Endothelial cell (in vitro differentiated cells): ENCODE measurements around the gene ICE1. TPM values are rescaled to one million over a fixed set of nuclear protein-coding genes. Genes with fewer than 3 reads are reported as not detected.
"Not testable (repeated sequence)": the region's sequence is repeated elsewhere in the genome, so short reads cannot be mapped to it uniquely, and the experiment has no call there.

Source experiments
- DNase-seq: peaks from one replicate; pipeline ENCODE4 v3.0.0; 2021; ENCODE audit warnings: low spot score
- H3K27ac Mint-ChIP-seq: one replicate; pipeline ENCODE4 v1.8.0; 2021; ENCODE audit warnings: mixed read lengths, inconsistent platforms; ENCODE audit not compliant: unreplicated experiment
- H3K27me3 Mint-ChIP-seq: one replicate; pipeline ENCODE4 v1.8.0; 2021; ENCODE audit warnings: mild to moderate bottlenecking, moderate library complexity, mixed read lengths, inconsistent platforms; ENCODE audit not compliant: unreplicated experiment
- H3K36me3 Mint-ChIP-seq: one replicate; pipeline ENCODE4 v1.8.0; 2021; ENCODE audit warnings: mild to moderate bottlenecking, low read depth, mixed read lengths, inconsistent platforms; ENCODE audit not compliant: unreplicated experiment
- H3K4me1 Mint-ChIP-seq: one replicate; pipeline ENCODE4 v1.8.0; 2021; ENCODE audit warnings: mild to moderate bottlenecking, mixed read lengths, inconsistent platforms; ENCODE audit not compliant: unreplicated experiment
- H3K4me3 Mint-ChIP-seq: one replicate; pipeline ENCODE4 v1.8.0; 2021; ENCODE audit warnings: mild to moderate bottlenecking, mixed read lengths, inconsistent platforms; ENCODE audit not compliant: unreplicated experiment
- H3K9me3 Mint-ChIP-seq: one replicate; pipeline ENCODE4 v1.8.0; 2021; ENCODE audit warnings: mixed read lengths, inconsistent platforms; ENCODE audit not compliant: unreplicated experiment
- total RNA-seq: library from RNA; stranded (reverse); fragmentation: NEBNext Ultra II Directional; extraction: Animal tissue kit (Norgen Biotek cat#: 25700); gene quantifications from one replicate; pipeline ENCODE4 v1.2.1, GENCODE V29; 2021; ENCODE audit not compliant: unreplicated experiment
- TF ChIP-seq, protein P1 (sequence below): fragments of 200-600 bp; sonication (generic); IDR thresholded peaks from one replicate; pipeline ENCODE4 v1.5.0; 2021; ENCODE audit warnings: antibody characterized with exemption; ENCODE audit not compliant: unreplicated experiment

The ICE1 gene
- total RNA-seq, 1 donor from 2014 or later = 34.9 TPM

DNA sequence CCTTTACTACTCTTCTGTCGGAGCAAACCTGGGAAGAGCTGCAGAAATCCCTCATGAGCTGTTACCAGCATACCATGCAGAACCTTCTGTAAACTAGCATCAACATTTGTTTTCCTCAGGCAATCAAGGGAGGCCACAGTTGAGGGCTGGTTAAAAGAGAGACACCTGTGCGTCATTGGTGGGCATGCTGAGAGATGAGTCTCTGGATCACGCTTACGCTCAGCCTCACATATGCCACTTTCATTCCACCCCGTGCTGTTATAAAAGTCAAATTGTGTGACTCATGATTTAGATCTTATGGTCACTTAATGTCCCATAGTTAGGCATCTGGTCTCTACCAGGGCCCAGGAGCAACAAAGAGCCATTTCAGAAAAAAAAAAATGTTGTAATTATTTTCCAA lies 18.1 kb upstream of the ICE1 start:
- Mint-ChIP-seq H3K9me3 (no peaks in the 10 kb centered on the region), H3K27me3 (no peaks in the 10 kb centered on the region), H3K4me1 (no peaks in the 10 kb centered on the region), H3K4me3 (no peak overlapping the region), H3K27ac (no peak overlapping the region), H3K36me3 (no peaks in the 10 kb centered on the region)
- TF ChIP-seq, protein P1, sequence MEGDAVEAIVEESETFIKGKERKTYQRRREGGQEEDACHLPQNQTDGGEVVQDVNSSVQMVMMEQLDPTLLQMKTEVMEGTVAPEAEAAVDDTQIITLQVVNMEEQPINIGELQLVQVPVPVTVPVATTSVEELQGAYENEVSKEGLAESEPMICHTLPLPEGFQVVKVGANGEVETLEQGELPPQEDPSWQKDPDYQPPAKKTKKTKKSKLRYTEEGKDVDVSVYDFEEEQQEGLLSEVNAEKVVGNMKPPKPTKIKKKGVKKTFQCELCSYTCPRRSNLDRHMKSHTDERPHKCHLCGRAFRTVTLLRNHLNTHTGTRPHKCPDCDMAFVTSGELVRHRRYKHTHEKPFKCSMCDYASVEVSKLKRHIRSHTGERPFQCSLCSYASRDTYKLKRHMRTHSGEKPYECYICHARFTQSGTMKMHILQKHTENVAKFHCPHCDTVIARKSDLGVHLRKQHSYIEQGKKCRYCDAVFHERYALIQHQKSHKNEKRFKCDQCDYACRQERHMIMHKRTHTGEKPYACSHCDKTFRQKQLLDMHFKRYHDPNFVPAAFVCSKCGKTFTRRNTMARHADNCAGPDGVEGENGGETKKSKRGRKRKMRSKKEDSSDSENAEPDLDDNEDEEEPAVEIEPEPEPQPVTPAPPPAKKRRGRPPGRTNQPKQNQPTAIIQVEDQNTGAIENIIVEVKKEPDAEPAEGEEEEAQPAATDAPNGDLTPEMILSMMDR = no peak
- DNase-seq = no peak

DNA sequence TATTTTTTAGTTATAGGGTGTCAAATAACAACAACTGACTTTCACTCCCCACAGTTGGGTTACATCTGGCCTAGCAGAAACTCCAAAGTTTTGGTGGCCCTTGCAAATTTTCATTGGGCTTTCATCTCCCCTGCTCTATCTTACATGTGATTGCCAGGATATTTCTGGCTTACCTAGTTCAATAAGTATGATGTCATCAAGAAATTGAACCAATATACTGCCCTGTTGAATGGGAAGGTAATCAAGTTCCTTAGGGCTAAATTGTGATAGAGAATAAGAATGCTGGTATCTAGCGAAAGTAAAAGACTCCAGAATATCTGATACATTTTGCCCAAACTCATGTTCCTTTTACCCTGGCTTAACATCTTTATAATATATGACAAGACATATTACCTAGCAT lies 17.0 kb upstream of the ICE1 start:
- no peaks in the 10 kb centered on the region for H3K36me3 Mint-ChIP-seq
- TF ChIP-seq, protein P1 = no peak
- DNase-seq = no peak
- H3K4me3 Mint-ChIP-seq = no peak overlapping the region
- no peaks in the 10 kb centered on the region for H3K4me1 Mint-ChIP-seq
- no peaks in the 10 kb centered on the region for H3K27me3 Mint-ChIP-seq
- no peaks in the 10 kb centered on the region for H3K9me3 Mint-ChIP-seq
- no peak overlapping the region for H3K27ac Mint-ChIP-seq

DNA sequence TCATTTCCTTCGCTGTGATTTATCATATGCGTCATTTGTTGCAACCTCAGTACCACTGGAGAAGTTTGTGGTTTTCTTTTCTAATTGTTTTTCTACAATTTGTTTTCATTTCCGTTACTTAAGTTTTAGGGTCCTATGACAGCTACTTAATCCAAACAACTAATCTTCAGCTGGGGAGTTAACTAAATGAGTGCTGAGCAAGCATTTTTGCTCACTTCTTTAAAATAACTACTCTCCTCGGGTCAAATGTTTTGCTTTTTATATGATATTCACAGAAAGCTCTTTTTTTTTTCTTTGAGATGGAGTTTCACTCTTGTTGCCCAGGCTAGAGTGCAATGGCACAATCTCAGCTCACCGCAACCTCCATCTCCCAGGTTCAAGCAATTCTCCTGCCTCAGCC lies 14.6 kb upstream of the ICE1 start:
- no peaks in the 10 kb centered on the region for H3K27me3 Mint-ChIP-seq
- H3K4me3 Mint-ChIP-seq = no peak overlapping the region
- DNase-seq = no peak
- H3K27ac Mint-ChIP-seq = no peak overlapping the region
- H3K36me3 Mint-ChIP-seq = no peaks in the 10 kb centered on the region
- TF ChIP-seq, protein P1 = no peak
- H3K9me3 Mint-ChIP-seq = no peaks in the 10 kb centered on the region
- H3K4me1 Mint-ChIP-seq = no peaks in the 10 kb centered on the region

DNA sequence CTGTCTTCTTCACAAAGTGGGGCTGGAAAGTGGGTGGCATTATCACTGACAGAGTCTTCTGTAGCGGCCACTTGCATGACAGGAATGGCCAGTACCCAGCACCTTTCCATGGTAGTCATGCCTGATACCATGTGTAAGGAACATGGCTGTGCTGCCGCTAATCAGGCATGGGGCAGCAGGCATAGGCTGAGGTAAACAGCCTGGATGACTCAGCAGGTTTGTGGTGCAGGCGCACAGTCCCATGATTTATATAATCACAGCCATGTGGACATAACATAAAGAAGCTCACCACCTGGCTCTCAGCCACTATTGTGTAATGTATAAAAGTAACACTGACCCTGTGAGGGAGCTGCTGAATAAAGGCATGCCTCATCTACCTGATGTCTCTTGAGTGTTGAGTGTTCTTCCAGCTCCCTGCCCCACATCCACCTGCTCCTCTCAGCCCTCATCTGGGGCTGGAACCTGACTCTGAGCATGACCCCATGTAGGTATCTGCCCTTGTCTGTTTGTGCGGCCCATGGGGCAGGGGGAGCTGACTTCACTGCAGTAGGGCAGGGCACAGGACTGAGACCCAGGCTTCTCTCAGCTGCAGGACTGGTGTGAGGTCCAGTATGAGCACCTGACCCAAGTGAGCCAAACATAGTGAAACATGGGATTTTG lies 13.2 kb upstream of the ICE1 start:
- no peaks in the 10 kb centered on the region for H3K27me3 Mint-ChIP-seq
- H3K9me3 Mint-ChIP-seq = no peaks in the 10 kb centered on the region
- no peaks in the 10 kb centered on the region for H3K36me3 Mint-ChIP-seq
- TF ChIP-seq, protein P1 = no peak
- DNase-seq = no peak
- H3K4me3 Mint-ChIP-seq = no peak overlapping the region
- no peaks in the 10 kb centered on the region for H3K4me1 Mint-ChIP-seq
- H3K27ac Mint-ChIP-seq = no peak overlapping the region

DNA sequence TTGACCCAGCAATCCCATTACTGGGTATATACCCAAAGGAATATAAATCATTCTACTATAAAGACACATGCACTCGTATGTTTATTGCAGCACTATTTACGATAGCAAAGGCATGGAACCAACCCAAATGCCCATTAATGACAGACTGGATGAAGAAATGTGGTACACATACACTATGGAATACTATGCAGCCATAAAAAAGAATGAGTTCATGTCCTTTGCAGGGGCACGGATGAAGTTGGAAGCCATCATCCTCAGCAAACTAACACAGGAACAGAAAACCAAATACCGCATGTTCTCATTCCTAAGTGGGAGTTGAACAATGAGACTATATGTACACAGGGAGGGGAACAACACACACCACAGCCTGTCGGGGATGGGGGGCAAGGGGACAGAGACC lies 8.6 kb upstream of the ICE1 start:
- H3K27me3 Mint-ChIP-seq, H3K4me3 Mint-ChIP-seq, H3K27ac Mint-ChIP-seq, H3K36me3 Mint-ChIP-seq, H3K9me3 Mint-ChIP-seq, DNase-seq: not testable (repeated sequence)
- H3K4me1 Mint-ChIP-seq = peaks cover 11% of the 10 kb centered on the region
